HG03064 (cell line): ENCODE results near the gene FAXDC2.

Source experiments
- ATAC-seq: cut with Tn5 transposase; IDR thresholded peaks from one replicate; pipeline ENCODE4 v1.9.1; 2021; ENCODE audit warnings: low read depth; ENCODE audit not compliant: unreplicated experiment

Gene FAXDC2

GRCh38 chr5:154770111-154770510, 80.3 kb downstream of the FAXDC2 start:
- ATAC-seq: no peak
